C1 segment of cervical spinal cord (tissue), 14 donors: ENCODE results near the gene SLMAP.

ENCODE experiments used
- DNase-seq, 14 donors: peaks; one replicate each; lab custom pipeline; 2025; lab: John Stamatoyannopoulos, UW

SLMAP gene

DNA sequence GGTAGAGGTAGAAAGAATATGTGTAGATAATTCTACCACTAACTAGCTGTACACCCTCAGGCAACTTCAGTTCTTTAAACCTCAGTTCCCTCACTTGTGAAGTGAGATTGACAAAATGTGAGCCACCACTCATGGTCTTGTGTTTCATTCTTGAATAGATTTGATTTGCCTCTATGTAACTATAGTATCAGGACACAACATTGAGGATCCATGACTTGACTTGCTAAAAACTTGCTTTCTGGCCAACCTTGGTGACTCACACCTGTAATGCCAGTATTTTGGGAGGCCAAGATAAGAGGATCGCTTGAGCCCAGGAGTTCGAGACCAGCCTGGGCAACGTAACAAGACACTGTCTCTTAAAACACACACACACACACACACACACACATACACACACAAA, 136.3 kb downstream of the SLMAP start:
- no peak for DNase-seq

DNA sequence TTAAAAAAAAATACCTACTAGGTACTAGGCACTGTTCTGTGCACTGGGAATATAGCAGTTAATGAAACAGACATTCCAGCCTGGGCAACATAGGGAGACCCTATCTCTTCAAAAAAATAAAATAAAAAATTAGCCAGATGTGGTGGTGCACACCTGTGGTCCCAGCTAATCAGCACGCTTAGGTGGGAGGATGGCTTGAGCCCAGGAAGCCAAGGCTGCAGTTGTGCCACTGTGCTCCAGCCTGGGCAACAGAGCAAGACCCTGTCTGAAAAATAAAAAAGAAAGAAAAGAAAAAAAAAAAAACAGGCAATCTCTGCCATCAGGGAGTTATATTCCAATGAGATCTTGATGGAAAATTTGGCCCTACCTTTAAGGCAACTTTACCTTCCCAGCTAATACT, 137.0 kb downstream of the SLMAP start:
- no peak for DNase-seq

DNA sequence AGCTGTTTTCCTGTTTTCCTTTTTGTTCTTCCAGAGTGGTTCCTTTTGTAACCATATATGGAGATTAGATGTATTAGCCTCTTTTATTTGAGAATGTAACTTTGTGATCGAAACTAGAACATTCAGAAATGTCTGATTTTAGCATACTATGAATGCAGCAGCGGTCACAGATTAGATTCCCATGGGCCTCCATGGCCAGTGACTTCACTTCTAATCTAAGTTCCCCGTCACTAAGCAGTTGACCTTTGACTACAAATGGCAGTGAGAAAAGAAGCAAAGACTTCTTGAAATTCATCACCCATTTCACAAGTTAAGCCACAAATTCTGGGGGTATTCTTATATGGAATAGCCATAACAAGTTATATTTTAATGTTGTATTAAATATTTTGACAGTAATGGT, 137.6 kb downstream of the SLMAP start:
- no peak for DNase-seq

- peak in 1 of 14 donors; percentile 7 for DNase-seq
These were observed 139.9 kb downstream of the SLMAP start for GRCh38 chr3:57896031-57896430.

DNA sequence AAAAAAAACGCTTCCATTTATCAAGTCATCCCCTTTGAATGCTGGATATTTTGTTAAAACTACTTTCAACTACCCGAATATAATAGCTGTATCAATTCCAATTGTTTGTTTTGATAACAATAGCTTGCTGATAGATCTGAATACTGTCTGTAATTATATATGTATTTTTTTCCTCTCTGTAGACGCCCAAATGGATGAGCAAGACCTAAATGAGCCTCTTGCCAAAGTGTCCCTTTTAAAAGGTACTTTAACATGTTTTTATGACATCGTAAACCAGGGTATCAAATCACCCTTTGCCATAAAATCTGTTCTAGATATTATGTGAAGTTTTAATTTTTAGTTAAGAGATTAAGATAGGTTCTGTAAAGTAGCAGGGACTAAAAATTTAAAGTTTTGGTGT, 140.6 kb downstream of the SLMAP start:
- DNase-seq = no peak

DNA sequence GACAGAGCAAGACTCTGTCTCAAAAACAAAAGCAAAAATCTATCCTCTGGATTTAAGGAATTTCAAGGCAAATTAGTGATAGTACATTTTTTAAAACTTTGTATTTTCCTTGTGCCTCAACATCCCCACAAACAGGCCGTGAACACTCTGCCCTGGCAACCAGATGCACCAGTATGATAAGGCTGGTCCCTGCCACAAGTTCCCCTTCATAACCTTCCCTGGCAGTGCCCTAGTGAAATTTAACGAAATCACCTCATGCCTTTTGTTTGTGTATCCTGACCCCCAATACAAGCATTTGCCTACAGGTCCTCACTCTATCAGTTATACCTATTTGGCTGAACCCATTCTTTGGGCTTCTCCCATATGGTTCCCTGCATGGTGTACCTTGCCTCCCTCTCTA, 144.7 kb downstream of the SLMAP start:
- no peak for DNase-seq

DNA sequence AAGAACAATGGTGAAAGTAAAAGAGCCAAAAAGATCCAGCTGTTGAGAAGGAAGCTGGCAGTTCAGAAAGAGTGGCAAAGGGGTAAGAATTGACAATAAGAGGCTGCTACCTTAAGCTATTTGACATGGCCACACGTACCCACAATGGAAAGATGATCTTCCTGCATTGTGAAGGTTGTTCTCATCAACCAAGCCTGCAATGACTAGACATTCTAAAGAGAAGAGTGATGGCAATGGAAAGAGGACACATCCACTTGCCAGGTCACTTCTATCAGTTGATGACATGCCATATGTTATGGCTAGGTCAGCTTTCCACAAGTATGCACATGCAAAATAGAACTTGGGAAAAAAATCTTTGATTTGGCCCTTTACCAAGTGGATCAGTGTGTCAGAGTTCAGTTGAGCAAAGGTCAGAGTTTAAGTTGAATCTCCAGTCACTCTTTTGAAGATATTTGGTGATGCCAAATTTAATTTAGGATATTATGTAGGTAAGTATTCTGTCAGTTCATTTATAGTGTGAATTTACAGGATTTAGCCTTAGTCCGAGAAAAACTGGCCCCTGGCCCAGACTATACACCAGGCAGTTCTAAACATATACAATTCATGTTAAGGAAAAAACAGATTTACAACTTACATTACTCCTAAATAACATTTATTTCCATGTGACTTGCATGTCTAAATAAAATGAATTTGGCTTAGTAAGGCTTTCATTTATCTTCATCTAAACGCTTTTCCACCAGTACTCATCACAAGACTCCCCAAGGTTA, 147.2 kb downstream of the SLMAP start:
- no peak for DNase-seq

DNA sequence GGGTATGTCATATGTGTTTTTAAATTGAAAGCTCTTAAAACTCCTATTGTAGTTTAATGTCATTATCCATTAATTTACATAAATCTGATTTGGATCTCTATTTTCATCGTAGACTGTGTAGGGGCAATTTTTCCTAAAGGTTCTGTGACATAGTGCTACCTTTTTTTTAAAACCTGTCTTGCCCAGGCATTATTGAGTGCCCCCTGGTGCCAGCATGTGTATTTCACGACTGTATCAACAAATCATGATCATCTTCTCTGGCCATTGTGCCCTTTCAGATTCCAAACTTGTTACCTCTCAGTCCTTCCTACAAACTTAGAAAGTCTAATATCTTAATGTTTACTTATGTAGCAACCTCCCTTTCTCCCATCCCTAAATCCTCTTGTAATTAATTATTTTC, 154.9 kb downstream of the SLMAP start:
- no peak for DNase-seq

DNA sequence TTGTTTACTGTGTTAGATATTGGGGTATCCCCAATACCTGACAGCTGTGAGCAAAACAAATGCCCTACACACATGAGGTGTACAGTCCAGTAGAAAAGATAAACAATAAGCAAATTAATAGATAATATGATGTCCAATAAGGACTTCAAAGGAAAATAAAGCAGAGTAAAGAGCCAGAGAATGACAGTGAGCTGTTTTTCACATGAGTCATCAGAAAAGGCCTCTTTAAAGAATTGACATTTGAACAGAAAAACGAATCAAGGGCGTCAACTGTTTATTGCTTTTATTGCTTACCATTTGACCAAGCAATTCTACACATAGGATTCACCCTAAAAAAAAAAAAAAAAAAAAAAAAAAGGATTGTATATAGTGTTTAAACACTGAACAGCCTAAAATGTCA, 155.5 kb downstream of the SLMAP start:
- DNase-seq = no peak

GRCh38 chr3:57917601-57918000, 161.5 kb downstream of the SLMAP start:
- DNase-seq = no peak

- DNase-seq = no peak
These were observed 162.2 kb downstream of the SLMAP start for GRCh38 chr3:57918123-57918837.

GRCh38 chr3:57919987-57920386, 163.9 kb downstream of the SLMAP start:
- no peak for DNase-seq

DNA sequence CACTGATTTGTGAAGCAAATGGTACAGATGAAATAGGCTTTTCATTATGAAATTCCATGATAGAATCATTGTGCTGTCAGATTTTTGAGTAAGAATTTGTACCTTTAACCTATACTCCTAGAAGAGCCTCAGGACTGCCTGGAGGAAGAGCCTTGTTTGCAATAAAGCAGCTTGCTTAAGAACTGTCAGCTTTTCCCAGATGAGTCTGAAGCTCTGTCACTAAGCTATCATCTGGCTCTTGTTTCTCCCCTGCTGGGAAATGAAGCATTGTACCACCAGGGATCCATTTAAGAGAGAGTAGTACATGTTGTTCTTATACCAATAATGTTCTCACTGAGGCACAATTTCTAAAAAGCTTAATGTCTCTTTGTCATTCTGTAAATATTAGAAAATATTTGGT, 167.0 kb downstream of the SLMAP start:
- no peak for DNase-seq

GRCh38 chr3:57923752-57924151, 167.6 kb downstream of the SLMAP start:
- DNase-seq = no peak

DNA sequence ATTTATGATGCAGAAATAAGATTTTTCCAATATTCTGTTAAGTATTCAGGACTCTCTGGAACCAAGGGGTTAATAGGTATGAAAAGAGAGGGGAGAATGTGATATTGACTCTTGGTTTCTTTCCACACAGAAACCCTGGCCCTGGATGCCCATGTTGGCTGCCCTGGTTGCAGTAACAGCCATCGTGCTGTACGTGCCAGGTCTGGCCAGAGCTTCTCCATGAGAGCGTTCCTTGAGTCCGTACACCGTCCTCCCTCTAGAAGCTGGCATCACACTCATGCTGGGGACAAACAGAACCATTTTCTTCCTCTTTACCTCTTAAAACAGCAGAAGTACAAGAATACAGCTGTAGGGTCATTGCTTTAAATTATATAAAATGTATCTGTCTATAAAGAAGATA, 171.1 kb downstream of the SLMAP start:
- no peak for DNase-seq

DNA sequence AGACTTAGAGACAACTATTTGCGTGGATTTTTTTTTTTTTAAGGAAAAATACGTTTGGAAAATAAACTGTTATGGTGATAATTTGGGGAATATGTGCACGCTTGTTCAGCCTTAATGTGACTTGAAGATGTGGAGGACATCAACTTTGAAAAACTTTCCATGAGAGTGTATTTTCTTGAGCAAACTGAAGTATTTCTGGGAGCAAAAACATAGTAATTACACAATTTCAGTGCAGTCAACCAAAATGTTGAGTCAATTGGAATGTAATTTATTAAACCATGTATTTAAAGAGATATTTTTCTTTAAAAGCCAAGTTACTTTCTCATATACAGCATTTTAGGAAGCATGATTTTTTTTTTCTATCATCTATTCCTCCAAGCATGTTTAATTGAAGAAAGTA, 171.8 kb downstream of the SLMAP start:
- DNase-seq = no peak

- no peak for DNase-seq
These were observed 172.4 kb downstream of the SLMAP start for GRCh38 chr3:57928511-57928910.

DNA sequence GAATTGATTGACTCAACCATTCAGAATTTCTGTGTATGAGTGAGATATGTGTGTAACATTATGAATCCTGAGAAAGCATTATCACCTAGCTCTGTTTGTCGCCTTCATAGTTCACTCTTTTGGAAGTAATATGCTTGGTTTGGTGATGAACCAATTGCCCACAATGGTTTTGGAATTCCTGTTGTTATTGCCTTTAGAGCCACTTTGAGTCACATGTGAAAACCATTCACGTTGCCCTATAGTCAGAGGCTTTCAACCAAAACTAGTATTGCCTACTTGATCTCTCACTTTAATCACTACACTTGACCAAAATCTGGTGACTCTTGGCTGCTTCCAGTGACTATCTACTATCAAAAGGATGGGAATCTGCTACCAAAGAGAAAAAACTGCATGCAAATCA, 173.9 kb downstream of the SLMAP start:
- DNase-seq = no peak

GRCh38 chr3:57933602-57934001, 177.5 kb downstream of the SLMAP start:
- no peak for DNase-seq

DNA sequence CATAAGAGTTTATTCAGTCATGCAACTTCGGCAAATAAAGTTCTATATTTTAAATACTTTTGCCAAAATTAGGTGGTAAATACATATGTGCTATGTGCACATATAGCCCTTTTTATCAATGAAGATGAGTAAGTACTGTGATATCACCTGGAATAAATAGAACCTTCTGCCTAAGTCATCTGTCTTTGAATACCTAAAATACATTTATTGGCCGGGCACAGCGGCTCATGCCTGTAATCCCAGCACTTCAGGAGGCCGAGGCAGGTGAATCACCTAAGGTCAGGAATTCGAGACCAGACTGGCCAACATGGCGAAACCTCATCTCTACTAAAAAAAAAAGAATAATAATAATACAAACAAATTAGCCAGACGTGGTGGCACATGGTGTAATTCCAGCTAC, 178.3 kb downstream of the SLMAP start:
- DNase-seq = no peak

DNA sequence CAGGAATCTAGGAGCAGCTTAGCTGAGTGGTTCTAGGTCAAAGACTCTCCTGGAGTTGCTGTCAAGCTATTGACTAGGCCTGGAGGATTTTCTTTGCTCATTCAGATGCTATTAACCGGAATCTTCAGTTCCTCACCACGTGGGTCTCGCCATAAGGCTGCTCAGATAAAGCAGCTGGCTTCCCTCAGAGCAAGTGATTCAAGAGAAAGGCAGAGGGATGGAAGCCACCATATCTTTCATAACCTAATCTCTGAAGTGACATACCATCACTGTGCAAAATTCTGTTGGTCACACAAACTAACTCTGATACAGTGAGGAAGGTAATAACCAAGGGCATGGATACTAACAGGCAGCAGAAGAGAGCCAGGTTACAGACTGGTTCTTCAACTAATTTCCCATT, 179.4 kb downstream of the SLMAP start:
- no peak for DNase-seq

DNA sequence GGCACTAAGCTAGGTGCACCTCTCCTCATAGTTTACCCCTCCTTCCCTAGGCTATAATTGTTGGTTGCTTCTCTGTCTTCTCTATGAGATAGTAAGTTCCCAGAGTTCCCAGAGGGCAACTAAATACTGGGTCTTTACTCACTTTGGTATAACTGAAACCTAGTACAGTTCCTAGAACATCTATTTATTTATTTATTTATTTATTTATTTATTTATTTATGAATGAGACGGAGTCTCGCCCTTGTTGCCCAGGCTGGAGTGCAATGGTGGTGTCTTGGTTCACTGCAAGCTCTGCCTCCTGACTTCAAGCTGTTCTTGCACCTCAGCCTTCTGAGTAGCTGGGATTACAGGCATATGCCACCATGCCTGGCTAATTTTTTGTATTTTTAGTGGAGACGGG, 181.0 kb downstream of the SLMAP start:
- no peak for DNase-seq

- DNase-seq = no peak
These were observed 183.7 kb downstream of the SLMAP start for GRCh38 chr3:57939775-57940174.
